HG03442 (cell line): ENCODE measurements around the gene KPNA2.
"Not testable (repeated sequence)": the region's sequence is repeated elsewhere in the genome, so short reads cannot be mapped to it uniquely, and the experiment has no call there.

Experiments
- ATAC-seq: cut with Tn5 transposase; IDR thresholded peaks from one replicate; pipeline ENCODE4 v1.9.1; 2021; ENCODE audit warnings: mild to moderate bottlenecking, moderate library complexity; ENCODE audit not compliant: unreplicated experiment

The KPNA2 gene

DNA sequence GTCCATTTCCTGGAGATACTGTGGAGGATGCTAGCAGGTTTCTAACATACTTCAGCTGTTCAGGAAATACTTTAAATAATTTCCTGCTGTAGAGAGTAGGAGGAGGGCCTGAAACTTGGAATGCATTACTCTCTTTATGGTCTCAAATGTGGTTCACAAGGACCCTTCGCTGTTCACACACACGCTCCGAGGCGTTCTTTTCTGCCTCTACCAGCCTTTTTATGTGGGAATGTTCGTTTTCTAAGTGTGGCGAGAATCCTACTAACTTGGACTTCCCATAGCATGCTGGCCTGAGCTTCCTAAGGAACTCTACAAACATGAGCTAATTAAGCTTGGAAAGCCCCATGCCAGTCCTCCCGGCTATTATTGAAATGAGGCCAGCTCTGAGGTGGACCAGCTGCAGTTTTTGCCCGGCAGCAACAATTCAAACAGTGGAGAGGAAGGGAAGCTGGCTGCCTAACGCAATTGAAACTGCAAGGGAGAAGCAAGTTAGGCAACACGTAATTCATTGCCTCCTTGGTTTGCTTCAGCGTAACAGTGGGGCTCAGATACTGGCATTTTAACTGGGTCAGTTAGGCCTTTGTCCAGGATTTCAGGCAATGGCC, 18.9 kb downstream of the KPNA2 start:
- ATAC-seq, result no peak

DNA sequence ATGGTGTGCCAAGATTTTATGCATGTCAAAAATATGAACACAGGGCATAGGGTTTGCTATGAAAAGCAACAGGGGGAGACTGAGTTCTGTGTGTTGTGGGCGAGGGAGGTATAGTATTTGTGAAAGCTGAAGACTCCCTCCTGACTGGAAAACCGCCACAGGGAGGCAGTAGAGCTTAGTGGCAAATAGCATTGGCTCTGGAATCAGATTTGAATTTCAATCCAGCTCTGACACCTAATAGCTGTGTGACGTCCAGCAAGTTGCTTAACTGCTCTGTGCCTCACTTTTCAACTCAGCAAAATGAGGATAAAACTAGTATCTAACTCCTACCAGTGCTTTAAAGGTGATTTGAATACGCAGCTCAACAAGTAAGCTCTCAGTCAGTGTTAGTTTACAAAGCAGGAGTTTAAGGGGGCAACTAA, 22.0 kb downstream of the KPNA2 start:
- no peak for ATAC-seq

DNA sequence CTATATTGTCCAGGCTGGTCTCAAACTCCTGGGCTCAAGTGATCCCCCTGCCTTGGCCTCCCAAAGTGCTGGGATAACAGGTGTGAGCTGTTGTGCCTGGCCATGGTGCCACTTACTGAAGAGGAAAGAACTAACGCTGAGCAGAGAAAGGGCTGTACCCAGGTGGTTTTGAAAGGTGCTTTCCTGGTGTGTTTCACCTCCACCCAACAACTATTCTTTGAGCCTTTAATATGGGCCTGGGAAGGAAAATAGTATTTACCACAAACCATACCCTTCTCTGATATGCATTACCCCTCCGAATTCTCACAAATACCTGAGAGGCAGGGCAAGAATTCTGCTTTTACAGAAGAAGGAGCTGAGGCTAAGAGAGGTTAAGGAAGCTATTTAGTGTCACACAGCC, 24.8 kb downstream of the KPNA2 start:
- no peak for ATAC-seq

DNA sequence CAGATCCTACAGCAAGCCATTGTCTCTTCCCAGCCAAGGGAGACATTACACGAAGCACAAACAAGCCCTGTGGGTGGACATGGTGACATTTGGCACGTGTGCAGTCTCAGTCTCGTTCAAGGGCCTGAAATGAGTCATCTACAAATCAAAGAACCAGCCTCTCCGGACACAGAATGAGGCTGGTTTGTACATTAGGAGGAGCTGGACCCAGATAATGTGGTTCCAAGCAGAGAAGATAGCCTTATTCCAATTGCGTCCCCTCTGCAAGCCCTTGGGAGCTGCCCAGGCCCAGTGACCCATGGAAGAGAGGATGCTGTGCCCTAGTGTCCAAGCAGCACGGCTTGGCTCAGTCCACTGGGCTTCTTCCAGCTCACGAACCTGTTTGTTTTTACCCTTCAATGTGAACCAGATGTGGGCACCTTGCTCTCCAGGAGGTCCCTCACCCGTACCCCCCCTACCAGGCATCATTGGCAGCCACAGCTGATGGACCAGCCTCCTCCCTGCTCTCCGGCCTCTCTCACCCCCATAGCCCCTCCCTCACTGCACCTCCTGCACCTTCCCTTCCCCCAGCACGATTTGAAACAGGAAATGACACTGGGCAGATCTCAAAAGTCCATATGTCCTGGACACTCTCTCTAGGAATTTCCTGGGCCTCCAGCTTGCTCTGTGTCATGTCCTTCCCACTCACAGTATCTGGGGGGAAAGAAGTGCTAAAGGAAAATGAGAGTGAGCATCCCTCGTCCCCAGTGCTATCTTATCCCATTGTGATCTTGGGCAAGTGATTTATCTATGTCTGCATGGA, 26.2 kb downstream of the KPNA2 start:
- no peak for ATAC-seq

DNA sequence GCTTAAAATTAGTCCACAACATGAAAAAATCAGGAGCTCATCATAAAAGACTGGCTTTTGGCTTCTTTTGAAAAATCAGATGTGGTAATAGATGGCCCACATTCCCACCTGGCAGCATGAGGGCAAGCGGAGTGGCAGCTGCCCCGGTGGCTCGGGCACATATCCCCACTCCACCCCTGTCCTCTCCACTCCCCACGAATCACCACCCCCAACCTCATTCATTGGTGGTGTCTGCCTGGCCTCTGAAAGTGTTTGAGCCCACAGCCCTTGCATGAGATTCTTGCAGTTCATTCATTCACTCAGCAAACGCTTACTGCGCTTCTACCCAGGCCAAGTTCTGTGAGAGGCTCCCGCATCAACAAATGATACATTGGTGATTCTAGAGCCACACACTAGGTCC, 29.8 kb downstream of the KPNA2 start:
- not testable (repeated sequence) for ATAC-seq

DNA sequence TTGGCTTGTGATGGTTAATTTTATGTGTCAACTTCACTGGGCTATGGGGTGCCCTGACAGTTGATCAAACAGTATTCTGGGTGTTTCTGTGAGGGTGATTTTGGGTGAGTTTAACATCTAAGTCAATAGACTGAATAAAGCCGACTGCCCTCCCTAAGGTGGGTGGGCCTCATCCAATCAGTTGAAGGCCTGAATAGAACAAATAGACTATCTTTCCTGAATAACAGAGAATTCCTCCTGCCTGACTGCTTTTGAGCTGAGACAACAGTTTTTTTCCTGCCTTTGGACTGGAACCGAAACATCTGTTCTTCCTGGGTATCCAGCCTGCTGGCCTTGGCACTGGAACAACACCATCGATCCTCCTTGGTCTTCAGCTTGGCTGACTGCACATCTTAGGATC, 33.0 kb downstream of the KPNA2 start:
- ATAC-seq, result not testable (repeated sequence)

DNA sequence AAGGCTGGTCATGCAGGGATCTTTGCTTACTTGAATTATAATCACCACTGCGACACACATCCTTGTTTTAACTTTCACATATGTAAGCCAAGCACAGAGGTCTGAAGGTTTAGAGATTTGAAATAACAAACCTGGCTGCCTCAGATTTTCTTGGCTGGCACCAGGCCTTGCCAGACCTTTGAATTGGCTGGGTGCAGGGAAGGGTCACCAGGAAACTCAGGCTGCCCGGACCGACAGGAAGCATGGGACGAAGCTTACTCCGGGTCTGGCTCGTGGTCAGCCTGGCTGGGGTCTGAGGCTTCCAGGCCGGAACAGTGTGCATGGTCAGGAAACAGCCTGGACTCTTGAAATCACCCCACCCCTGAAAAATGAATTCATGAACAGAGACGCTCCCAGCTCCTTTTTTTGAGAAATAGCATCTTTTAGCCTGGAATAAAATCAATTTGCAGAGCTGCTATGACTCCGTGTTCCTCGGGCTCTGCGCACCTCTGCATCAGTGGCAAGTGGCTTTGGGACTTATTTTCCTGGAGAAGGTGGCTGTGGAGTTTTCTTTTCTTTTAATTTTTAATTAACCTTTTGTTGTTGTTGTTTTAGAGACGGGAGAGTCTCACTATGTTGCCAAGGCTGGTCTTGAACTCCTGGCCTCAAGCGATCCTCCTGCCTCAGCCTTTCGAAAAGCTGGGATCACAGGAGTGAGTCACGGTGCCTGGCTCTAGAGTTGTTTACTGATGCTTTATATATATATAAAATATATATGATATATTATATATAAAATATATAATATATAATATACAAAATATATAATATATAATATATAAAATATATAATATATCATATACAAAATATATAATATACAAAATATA, 35.3 kb downstream of the KPNA2 start:
- not testable (repeated sequence) for ATAC-seq

DNA sequence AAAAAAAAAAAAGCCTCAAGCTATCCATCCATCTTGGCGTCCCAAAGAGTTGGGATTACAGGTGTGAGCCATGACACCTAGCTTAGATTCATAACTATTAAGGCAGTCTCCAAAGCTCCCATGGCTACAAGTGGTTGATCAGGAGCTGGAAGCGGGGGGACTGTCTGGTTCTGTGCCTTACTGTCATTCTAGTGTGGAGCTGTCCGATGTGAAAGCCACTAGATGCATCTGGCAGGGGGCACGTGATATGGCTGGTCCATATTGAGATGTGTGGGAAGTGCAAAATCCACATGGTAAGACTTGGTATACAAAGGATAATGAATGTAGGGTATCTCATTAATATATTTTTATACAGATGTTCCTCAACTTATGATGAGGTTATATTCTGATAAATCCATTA, 38.7 kb downstream of the KPNA2 start:
- no peak for ATAC-seq

DNA sequence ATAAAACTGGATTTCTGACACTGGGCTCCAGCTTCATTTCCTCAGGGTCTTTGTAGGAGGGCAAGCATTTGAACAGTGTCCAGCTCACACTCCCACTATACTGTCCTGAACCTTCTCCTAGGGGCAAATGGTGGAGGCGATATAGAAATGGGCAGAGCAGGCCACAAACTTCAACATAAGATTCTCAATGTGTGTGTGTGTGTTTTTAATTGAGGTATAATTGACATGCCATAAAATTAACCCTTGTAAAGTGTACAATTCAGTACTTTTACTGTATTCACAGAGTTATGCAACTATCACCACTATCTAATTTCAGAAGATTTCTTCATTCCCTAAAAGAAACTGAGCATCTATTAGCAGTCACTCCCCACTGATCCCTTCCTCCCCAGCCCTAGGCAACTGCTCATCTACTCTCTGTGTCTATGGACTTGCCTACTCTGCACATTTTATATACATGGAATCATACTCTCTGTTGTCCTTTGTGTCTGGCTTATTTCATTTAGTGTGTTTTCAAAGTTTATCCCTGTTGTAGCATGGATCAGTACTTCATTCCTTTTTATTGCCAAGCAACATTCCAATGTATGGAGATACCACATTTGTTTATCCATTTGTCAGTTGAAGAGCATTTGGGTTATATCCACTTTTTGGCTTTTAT, 40.5 kb downstream of the KPNA2 start:
- not testable (repeated sequence) for ATAC-seq

DNA sequence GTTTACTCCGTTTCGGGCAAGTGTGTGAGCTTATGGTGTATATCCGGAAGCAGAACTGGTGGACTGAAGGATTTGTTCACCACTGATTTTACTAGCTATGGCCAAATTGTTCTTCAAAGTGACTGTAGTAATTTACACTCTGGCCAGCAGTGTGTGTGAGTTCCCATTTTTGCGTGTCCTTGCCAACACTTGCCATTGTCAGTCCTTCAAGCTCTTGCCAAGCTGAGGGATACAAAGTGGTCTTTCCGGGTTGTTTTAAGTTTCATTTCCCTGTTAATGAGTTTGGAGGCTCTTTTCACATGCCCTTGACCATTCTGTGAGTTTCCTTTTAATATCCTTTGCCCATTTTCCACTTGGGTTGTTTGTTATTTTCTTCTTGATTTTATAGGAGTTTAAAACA, 42.0 kb downstream of the KPNA2 start:
- not testable (repeated sequence) for ATAC-seq

DNA sequence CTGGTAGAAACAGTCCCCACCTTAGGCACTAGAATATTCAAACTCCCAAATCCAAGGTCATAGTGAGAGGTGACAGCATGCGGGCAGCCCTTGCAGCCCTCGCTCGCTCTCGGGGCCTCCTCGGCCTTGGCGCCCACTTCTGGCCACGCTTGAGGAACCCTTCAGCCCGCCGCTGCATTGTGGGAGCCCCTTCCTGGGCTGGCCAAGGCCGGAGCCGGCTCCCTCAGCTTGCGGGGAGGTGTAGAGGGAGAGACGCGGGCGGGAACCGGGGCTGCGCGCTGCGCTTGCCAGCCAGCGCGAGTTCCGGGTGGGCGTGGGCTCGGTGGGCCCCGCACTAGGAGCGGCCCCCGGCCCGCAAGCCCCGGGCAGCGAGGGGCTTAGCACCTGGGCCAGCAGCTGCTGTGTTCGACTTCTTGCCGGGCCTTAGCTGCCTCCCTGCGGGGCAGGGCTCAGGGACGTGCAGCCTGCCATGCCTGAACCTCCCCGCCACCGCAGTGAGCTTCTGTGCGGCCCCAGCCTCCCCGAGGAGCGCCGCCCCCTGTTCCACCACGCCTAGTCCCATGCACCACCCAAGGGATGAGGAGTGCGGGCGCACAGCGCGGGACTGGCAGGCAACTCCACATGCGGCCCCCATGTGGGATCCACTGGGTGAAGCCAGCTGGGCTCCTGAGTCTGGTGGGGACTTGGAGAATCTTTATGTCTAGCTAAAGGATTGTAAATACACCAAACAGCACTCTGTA, 45.0 kb downstream of the KPNA2 start:
- ATAC-seq, result no peak

DNA sequence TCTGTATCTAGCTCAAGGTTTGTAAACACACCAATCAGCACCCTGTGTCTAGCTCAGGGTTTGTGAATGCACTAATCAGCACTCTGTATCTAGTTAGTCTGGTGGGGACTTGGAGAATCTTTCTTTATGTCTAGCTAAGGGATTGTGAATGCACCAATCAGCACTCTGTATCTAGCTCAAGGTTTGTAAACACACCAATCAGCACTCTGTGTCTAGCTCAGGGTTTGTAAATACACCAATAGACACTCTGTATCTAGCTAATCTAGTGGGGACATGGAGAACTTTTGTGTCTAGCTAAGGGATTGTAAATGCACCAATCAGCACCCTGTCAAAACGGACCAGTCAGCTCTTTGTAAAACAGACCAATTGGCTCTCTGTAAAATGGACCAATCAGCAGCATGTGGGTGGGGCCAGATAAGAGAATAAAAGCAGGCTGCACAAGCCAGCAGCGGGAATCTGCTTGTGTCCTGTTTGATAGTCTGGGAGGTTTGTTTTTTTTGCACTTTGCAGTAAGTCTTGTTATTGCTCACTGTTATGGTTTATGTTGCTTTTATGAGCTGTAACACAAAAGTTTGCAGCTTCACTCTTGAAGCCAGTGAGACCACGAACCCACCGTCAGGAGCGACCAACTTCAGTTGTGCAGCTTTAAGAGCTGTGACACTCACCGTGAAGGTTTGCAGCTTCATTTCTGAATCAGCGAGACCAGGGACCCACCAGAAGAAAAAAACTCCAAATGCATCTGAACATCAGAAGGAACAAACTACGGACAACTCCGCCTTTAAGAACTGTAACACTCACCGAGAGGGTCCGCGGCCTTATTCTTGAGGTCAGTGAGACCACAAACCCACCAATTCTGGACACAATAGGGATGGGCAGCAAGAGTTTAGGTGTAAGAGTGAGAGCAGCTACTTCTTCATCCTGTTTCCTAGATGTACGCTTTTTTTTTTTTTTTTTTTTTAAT, 46.0 kb downstream of the KPNA2 start:
- ATAC-seq, result not testable (repeated sequence)

DNA sequence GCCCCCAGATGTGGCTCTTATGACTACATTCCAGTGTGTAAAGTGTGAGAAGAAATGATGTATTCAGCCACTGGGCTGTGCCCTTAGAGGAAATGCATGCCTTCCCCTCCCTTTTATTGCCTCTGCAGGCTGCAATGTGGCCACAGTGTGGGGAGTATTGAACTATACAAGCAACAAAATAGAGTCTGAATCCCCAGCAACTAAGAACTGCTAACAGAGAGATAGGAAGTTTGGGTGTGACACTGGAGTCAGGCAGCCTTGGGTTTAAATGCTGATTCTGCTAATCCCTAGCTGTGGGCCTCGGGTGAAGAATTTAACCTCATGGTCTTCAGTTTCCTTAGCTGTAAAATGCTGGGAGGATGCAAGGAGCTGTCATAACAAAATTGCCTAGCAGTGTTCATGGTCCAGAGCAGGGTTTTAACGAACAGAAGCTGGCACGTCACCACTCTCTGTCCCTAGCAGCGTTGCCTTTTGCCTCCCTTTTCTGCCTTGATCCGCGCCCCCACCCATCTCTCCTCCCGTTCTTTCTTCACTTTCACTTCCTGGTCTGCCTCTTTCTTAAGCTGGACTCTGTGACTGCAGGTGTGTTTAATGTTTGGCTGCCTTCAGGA, 50.3 kb downstream of the KPNA2 start:
- no peak for ATAC-seq

DNA sequence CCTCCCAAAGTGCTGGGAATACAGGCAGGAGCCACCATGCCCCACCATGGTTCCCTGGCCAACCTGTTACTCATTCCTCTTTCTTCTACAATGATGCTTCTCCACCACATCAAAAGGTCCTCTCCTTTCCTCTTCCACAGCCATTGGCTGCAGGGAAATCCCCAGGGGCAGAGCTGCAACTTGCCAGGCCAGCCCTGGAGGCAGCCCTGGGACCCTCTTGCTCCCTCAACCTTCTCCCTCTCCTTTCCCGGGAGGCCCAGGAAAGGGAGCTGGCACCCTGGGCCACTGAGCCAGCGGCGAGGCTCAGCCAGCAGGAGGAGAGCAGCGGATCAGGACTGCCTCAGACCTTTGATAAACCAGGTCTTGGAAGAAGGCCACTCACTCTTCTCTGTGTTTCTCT, 51.1 kb downstream of the KPNA2 start:
- ATAC-seq, result peak; percentile 8

DNA sequence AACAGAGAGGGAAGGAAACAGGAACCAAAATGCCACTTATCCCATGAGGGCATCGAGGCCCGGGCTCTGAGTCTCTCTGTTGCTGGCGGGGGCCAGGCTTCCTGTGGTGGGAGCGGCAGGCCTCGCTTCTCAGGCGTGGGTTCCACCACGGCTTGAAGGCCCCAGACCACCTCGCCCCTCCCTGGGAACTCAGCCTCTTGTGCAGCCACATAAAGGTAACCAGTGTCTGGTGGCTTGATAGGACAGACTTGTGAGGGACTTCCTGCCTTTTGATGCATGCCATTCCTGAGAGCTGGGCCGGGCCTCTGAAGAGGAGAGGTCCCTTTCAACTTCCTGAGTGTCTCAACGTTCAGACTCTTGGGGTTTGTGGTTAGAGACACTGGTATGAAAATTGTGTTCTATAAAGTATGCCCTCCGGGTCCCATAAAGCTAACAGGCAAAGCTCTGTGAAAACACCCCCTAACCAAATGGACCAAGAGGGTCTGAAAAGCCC, 51.6 kb downstream of the KPNA2 start:
- ATAC-seq, result peak; percentile 49

DNA sequence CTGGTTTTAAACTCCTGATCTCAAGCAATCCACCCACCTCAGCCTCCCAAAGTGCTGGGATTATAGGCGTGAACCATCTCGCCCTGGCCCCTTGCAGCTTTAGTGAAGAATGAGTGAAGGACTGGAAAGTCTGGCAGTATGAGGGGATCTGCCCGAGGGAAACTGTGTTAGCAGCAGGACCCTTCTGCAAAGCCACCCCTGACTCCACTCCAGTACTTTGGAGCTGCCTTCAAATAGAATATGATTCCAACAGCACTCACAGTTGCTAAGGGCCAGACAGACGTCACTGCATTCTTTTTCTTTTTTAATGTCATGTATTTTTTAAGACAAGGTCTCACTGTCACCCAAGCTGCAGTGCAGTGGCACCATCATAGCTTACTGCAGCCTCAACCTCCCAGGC, 52.3 kb downstream of the KPNA2 start:
- no peak for ATAC-seq

DNA sequence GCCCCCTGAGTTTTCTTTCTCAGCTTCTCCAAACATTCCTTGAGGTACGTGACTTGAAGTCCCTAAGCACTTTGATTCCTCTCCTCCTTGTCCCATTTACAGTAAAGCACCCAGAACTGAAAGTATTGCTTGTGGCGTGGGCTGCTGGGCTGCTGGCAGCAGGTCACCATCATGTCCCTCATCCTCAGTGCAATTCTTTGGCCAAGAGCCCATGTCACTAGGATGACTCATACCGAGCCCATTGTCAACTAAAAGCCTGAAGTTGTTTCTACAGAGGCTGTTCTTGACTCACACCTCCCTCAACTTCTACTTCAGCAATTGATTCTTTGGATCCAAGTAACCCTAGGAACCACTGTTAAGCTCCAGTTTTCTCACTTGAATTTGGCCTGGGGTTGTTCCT, 54.3 kb downstream of the KPNA2 start:
- peak; percentile 48 for ATAC-seq

DNA sequence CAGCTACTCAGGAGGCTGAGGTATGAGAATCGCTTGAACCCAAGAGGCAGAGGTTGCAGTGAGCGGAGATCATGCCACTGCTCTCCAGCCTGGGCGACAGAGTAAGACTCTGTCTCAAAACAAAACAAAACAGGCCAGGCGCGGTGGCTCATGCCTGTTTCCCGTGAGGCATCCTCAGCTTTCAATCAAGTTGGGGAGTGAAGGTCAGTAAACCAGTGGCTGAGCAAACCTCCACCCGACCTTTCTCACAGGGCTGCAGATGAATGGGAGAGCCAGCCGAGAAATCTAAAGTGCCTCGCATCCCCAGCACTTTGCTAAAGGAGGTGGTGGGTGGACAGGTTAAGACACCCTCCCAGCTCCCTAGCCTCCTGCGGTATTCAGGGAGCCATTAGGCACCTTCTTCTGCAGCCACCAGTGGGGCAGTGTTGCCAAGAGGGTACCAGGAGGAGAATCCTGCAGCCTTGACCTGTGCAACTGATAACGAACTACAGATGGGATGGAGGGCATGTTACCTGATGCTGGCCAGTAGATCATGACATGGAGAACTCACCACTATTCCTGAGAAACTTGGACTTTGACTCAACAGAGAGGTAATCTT, 59.0 kb downstream of the KPNA2 start:
- no peak for ATAC-seq
